Liver (tissue), 3 donors: ENCODE measurements around the gene HBG1.

Experiments
- CTCF ChIP-seq: fragments of 150-350 bp; IDR thresholded peaks from 2 replicates; pipeline ENCODE4 v1.5.1; 2017; ENCODE audit warnings: improper control_type of control experiment, low read depth, low read length; ENCODE audit not compliant: missing input control
- EGR1 ChIP-seq, 2 donors: IDR thresholded peaks; 2 replicates each; pipeline ENCODE4 v1.6.1; 2016 to 2018; ENCODE audit warnings: antibody characterized with exemption in 2 of 2, low read depth in 2 of 2
- FOXA1 ChIP-seq: IDR thresholded peaks from 2 replicates; pipeline ENCODE4 v1.6.1; 2016; ENCODE audit warnings: antibody characterized with exemption
- GABPA ChIP-seq, 2 donors: IDR thresholded peaks in 1 of 2; conservative IDR thresholded peaks in 1 of 2; 2 replicates each; pipeline ENCODE4 v1.6.1; 2016; ENCODE audit warnings: antibody characterized with exemption in 2 of 2, mild to moderate bottlenecking in 1 of 2, moderate library complexity in 1 of 2
- HNF4A ChIP-seq, 2 donors: conservative IDR thresholded peaks; 2 replicates each; pipeline ENCODE4 v1.6.1; 2016; ENCODE audit warnings: antibody characterized with exemption in 2 of 2, mild to moderate bottlenecking in 2 of 2
- JUND ChIP-seq, 2 donors: IDR thresholded peaks; 2 replicates each; pipeline ENCODE4 v1.6.1; 2016; ENCODE audit warnings: antibody characterized with exemption in 2 of 2
- RAD21 ChIP-seq, 2 donors: IDR thresholded peaks; 2 replicates each; pipeline ENCODE4 v1.6.1; 2016; ENCODE audit warnings: antibody characterized with exemption in 2 of 2, mild to moderate bottlenecking in 2 of 2
- REST ChIP-seq: IDR thresholded peaks from 2 replicates; pipeline ENCODE4 v1.6.1; 2016; ENCODE audit warnings: antibody characterized with exemption, mild to moderate bottlenecking
- RXRA ChIP-seq, 2 donors: IDR thresholded peaks; 2 replicates each; pipeline ENCODE4 v1.6.1; 2017 to 2018; ENCODE audit warnings: antibody characterized with exemption in 2 of 2, mild to moderate bottlenecking in 1 of 2
- SP1 ChIP-seq: IDR thresholded peaks from 2 replicates; pipeline ENCODE4 v1.6.1; 2018; ENCODE audit warnings: antibody characterized with exemption, mild to moderate bottlenecking
- TAF1 ChIP-seq: conservative IDR thresholded peaks from 2 replicates; pipeline ENCODE4 v1.6.1; 2016; ENCODE audit warnings: antibody characterized with exemption, mild to moderate bottlenecking
- YY1 ChIP-seq: IDR thresholded peaks from 2 replicates; pipeline ENCODE4 v1.6.1; 2016; ENCODE audit warnings: antibody characterized with exemption, mild to moderate bottlenecking
- TF ChIP-seq, protein P1 (sequence below): IDR thresholded peaks from 2 replicates; pipeline ENCODE4 v1.6.1; 2016; ENCODE audit warnings: antibody characterized with exemption
- TF ChIP-seq, protein P2 (sequence below): IDR thresholded peaks from 2 replicates; pipeline ENCODE4 v1.6.1; 2016; ENCODE audit warnings: antibody characterized with exemption
- donor health status: healthy.
- donor health status: healthy.

DNA sequence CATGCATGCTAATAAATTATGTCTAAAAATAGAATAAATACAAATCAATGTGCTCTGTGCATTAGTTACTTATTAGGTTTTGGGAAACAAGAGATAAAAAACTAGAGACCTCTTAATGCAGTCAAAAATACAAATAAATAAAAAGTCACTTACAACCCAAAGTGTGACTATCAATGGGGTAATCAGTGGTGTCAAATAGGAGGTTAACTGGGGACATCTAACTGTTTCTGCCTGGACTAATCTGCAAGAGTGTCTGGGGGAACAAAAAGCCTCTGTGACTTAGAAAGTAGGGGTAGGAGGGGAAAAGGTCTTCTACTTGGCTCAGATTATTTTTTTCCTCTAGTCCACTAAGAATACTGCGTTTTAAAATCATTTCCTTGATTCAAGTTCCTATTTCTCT lies 22.0 kb downstream of the HBG1 start:
- no peak for TF ChIP-seq REST
- TF ChIP-seq RXRA (IDR thresholded peaks at IDR 0.05): no peak
- no peak for TF ChIP-seq CTCF
- TF ChIP-seq, protein P1, sequence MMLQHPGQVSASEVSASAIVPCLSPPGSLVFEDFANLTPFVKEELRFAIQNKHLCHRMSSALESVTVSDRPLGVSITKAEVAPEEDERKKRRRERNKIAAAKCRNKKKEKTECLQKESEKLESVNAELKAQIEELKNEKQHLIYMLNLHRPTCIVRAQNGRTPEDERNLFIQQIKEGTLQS: no peak
- TF ChIP-seq SP1: no peak
- no peak for TF ChIP-seq GABPA (IDR thresholded peaks at IDR 0.05 in 1 of 2, conservative IDR thresholded peaks at IDR 0.05 in 1 of 2)
- no peak for TF ChIP-seq RAD21 (IDR thresholded peaks at IDR 0.05)
- no peak for TF ChIP-seq YY1
- no peak for TF ChIP-seq TAF1
- TF ChIP-seq, protein P2, sequence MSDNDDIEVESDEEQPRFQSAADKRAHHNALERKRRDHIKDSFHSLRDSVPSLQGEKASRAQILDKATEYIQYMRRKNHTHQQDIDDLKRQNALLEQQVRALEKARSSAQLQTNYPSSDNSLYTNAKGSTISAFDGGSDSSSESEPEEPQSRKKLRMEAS: no peak
- TF ChIP-seq EGR1 (IDR thresholded peaks at IDR 0.05; ENCODE audit: low read depth in 2 of 2): no peak
- TF ChIP-seq FOXA1: no peak
- no peak for TF ChIP-seq JUND (IDR thresholded peaks at IDR 0.05)
- no peak for TF ChIP-seq HNF4A (conservative IDR thresholded peaks at IDR 0.05)
